CD4-positive, alpha-beta T cell treated with Interleukin-17A for 4 hours (primary cell): ENCODE results near the gene LRRC4C.

Experiments used
- DNase-seq: peaks from one replicate; pipeline ENCODE4 v3.0.0-alpha.2; 2020; ENCODE audit warnings: mixed read lengths

LRRC4C gene

DNA sequence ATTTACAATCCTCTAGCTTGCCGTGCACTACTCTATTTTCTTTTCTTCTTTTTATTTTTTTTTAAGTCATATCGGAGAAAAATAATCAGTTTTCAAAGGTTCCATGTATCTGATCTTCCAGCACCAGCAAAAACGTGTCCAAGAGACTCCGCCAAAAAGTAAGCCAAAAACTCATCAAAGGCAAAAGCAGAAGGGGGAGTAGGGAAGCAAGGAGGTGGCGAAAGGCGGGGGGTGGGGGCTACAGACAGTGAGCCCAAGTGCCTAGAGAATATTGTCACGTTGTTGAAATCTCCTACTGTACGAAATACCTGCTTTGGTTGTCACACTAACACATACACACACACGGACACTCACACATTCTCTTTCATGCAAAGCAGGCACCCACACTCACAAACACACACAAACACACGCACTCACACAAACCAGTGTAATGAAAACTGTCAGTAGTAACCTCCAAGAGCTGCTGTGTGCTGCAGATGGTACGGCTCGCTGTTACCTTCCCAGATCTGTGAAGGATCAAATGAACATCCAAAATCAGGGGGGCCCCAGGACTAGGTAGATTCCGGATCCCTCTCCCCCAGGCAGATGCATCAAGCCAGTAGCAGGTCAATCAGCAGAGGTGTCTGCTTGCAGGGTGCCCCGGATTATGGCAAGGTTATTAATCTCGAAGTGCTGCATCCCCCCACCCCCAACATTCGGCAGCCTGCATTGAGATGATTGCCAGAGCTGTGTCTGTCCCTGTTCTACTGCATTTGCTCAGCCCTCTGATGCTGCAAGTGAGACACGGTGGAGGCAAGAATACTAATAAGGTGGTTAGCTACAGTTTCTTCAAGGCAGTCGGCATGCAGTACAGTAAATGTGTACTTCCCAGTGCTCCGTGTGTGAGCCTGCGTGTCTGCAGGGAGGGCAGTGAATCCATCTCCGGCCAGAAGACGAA lies at the start of gene LRRC4C:
TSS of gene LRRC4C (minus strand) at position 188 of the 937 bp plus-strand sequence.
- no peak for DNase-seq

DNA sequence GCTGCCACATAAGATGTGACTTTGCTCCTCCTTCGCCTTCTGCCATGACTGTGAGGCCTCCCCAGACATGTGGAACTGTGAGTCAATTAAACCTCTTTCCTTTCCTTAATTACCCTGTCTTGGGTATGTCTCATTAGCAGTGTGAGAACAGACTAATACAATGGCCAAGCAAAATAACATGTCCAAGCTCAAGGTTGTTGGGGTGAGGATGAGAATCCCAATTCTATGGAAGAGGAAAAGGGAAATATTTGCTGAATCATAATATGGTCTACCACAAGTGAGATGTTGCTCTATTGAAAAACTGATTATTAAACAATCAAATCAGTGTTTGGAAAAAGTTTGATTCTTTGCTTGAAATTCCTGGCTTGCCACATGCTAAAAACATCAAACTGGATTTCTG lies 48.7 kb upstream of the LRRC4C start:
- no peak for DNase-seq

DNA sequence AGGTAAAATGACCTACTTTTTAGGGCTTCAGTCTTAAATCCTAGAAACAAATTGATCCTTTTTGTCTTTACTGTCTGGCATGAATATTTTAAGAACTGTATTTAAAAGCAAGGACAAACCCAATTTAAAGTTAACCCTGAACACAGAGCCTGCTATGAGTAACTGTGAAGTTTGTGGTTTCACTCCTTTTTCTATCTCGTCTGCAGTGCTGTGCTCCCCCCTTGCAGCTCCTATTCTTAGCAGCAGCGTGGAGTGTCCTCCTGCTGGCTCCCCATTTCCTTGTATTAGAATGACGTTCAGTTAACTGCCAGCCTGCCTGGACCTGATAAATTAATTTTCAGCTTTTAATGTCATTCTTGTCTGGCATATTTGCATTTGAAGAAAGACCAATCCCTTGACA lies 40.0 kb upstream of the LRRC4C start:
- DNase-seq: no peak

DNA sequence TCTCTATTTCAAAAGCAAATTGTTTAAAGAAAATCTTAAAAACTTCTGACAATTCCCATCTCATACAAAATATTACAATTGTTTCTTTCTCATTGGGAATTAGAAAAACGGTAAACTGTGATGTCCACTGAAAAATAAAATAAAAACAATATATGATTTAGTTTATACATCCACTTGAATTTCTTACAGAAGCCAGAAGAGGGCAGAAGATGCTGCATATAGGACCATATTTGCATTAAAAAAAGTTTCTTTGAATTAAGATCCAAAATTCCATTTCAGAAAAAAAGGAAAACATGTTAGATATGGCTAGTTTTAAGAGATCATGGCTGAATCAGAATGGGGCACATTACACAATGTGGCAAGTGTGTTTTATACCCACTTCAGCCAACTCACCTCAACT lies 39.3 kb upstream of the LRRC4C start:
- no peak for DNase-seq

DNA sequence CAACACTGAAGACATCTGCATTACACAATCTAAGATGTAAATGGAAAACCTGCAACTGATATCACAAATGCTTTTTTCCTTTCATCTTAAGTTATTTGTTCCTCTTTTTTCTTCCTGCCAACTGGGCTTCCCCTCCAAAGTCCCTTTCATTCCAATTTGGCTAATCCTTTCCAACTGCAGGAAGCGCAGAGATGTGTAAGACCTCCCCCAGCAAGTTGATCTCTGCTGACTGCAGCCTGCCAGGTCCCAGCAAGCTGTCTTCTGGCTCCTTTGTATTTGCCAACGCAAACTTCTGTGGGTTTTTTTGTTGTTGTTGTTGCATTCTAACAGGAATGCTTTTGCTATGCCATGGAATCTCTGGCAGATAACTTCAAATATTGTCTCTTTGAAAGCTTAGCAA lies 38.5 kb upstream of the LRRC4C start:
- no peak for DNase-seq

DNA sequence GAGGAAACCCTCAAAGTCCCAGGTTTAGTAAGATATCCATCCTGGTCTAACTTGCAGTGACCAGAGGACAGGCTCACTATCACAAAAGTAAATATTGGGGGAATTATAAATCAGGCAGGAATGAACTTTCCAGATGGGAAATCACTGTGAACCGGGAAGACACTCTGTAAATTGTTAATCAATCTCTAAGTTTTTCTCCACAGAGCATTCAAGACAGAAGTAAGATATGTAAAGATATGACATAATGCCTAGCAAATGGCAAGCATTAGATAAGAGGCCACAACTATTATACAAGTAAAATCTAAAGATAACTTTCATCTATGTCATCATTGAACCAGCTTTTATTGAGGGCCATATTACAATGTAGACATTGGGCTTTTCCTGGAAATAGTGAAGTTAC lies 35.3 kb upstream of the LRRC4C start:
- no peak for DNase-seq

DNA sequence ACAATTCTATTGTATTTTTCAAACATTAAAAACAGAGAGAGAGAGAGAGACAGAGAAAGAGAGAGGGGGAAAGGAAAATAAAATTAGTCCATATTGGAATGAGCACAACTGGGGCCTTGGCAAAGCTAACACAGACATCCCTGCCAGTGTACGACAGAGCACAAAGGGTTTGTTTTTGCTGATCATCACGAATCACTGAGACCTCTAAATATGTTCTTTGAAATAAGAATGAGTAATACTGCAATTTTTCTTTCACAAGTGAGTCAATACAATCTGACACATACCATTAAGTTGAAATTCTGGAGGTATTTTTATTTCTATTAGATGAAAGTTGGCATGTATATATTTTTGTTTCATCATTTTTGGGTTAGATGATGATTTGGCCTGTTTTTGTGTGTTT lies 27.0 kb upstream of the LRRC4C start:
- no peak for DNase-seq

DNA sequence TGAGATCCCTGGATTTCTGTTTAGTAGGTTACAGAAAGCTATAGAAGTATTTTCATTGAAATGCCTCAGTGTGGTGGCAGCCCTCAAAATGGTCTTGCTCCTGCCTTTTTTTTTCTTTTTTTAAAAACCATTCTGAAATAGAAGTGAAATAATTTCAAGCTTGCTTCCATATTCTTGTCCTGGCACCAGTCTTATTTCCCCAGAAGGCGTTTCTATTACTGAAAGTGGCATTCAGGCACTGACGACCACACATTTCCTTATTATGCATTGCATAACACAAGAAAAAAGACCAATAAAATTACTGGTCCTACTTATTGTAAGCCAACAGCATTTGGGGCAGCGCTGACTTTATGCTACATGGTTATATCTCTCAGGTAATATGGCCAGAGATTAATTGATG lies 24.5 kb upstream of the LRRC4C start:
- no peak for DNase-seq

DNA sequence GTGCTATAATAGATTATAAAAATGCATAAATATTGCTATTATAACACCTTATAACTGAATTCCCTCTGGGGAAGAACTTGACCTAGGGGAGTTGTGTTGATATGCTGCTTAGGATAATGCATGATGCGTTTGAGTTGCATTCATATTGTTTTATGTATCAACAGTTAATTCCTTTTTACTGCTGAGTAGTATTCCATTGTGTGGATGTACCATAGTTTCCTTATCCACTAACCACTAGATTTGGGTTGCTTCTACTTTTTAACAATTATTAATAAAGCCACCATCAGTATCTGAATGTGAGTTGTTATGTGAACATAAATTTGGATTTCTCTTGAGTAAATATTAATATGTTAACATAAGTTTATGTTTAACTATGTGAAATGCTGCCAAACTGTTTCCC lies 19.7 kb upstream of the LRRC4C start:
- no peak for DNase-seq

DNA sequence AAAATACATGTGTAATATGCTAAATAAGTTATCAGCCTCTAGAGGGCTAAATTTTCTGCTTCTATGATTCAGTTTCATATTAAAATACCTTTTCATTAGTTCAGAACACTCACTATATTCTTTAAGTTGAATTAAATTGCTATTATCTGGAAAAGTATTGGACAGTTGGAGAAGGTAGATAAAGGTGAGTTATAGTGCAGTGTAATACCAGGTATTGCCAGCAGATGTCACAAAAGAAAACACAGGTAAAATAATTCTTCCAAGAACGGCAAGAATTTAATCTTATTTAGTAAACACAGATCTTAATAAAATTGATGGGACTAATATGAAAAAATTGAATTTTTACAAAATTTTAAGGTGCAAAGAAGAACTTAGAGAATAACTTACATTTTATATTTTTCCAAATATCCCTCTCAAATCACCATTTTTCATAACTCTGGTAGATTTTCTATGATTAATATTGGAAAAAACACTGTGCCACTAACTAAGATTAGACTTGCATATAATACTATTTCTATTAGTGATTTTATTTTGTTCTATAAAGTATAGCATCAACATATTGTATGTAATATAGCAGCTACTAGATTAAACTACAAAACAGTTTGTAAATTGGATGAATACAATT lies 1.7 kb upstream of the LRRC4C start:
- DNase-seq: no peak

DNA sequence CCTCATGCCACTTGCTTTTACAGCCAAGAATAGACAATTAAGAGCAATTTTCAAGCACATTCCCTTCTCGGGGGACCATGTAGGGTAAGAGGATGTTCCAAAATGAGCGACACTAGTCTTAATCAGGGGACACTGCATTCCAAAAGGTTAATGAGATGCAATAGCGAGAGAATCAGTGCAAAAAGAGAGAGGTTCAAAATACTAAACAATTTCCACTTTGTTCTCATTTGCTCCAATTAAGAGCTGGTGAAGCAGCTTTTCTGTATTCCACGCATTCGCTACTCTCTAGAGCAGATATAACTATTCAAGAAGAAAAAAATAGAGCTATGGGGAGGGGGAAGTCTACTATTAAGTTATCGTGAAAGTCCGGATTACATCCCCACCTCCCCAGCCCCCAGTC lies 811 bp downstream of the LRRC4C start:
- DNase-seq: no peak

DNA sequence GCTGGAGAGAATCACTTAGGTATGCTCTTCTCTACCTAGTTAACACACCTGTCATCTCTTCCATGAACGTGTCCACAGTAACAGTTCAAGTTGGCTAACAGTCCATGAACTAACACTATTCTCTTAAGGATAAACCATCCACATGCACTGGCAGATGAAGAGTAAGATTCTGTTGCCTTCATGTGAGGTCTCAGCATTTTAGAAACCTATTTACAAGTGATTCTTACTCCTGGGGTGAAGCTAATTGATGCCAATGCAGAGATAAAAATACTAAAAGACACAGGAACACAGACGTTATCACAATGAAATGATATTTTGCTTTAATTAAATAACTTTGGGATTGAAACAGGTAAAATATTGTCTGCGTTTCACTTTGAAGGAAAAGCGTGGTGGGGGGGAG lies 1.3 kb downstream of the LRRC4C start:
- DNase-seq: no peak

DNA sequence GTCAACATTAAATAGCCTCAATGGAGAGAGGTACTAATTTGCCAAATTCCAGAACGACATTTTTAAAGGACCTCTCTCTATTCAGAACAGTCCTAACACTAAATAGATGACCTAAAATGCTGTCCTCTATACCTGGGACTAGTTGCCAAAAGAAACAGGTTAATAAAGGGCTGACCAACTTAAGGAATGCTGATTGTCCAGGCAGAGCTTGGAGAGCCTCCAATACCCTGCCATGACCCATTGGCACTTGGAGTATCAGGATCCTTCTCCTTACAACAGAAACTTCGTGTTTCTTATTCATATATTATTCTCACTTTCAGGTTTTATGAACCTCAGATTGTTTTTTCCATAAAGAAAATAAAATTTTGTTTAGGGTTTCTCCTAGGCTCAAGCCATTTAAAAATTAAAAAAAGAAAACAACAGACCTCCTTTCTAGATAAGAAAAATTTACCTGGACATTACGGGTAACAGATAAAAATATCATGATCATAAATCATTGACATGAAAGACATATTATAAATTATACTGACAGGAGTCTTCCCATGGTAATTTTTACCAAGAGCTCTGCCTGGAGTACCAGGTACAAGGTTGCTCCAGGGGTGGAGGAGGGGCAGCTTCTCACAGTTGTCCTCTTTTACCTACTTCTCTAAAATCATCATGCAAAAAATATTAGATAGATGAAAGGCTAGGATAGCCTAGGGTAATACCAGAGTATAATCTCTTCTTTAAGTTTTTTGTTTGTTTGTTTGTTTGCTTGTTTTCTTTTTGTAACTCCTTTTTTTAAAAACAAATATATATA lies 2.0 kb downstream of the LRRC4C start:
- no peak for DNase-seq

DNA sequence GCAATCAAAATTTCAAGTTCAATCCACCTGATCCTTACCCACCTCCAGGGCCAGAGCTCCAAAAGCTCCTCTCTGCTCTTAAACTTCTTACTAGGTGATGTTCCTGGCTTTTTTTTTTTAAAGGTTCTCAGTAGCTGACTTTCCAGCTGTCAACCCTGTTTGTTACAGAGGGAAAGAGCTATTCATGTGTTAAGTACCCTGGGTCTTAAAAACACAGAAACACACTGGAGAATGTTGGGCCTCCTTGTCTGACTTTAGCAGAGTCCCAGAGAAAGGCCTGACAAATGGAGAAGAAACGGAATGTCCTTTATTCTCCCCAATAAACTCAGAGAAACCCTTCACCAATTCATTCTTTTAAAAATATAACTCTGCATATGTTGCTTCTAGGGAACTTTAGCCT lies 3.2 kb downstream of the LRRC4C start:
- DNase-seq: no peak

DNA sequence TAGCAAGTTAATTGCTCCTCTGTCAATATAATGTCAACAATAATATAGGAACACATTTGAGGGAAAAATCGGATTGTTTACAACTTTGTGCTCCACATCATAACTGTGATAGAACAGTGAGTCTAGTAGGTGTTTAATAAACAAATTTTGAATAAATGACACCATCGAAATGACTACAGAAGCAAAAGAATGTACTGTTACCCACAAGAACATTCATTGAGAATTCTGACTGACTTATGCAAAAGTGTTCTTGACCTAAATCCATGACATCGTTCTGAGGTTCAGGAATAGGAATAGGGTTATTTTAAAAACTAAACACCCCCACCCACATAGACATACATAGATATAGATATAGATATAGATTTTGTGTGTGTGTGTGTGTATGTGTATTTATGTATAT lies 8.4 kb downstream of the LRRC4C start:
- DNase-seq: no peak

DNA sequence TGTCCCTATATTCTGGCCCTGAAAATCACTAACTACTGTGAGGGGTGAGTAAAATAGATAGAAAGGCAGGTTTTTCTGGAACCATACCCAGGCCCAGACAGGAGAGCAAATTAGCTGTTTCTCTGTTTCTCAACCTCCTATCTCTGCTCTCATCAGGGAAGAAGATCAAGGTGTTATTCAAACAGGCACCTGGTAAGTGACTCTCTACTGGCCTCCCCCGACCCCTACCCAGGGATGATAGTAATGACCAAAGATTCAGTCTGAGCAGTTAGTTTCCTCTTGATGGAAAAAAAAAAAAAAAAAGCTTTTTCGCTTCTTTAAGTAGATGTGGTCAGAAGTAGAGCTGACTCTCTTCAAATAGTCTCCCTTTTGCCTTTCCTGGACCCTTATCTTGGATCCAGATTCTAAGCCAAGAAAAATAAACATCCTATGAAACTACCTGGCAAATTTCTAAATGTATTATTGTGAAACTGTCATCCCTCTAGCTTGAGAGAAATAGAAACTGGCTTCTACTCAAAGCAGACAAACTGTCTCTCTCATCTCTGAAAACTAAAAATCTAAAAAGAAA lies 9.9 kb downstream of the LRRC4C start:
- no peak for DNase-seq

DNA sequence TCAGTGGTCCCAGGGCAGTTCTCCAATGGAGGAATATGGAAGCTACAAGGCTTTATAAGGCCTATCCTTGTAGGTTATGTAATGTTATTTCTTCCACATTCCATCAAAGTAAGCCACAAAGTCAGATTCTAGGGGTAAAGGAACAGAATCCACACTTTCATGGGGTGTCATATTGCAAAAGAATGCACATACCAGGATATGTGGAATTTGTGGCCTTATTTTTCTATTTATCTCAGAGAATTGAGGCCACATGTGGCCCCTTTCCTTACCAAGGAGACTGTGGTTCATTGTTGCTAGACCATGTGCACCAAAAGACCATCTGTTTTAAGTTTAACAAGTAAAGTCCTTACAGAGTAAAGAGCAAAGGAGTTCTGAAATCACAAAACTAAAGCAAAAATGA lies 12.9 kb downstream of the LRRC4C start:
- no peak for DNase-seq

DNA sequence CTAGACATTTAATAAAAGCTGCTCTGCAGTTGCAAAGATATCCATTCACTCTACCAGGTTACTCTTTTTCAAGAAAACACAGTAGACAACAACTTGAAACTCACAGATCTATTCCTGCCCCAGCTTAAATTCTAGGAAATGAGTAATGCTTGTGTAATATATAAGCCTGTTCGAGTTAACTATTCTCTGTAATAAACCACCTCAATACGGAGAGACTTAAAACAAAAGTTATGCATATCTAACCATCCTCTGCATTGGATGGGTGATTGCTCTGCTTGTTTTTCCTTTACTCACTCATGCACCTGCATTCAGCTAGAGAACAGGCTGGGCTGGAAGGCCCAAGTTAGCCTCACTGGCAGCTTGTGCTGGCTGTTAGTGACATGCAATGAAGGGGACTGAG lies 13.3 kb downstream of the LRRC4C start:
- no peak for DNase-seq

DNA sequence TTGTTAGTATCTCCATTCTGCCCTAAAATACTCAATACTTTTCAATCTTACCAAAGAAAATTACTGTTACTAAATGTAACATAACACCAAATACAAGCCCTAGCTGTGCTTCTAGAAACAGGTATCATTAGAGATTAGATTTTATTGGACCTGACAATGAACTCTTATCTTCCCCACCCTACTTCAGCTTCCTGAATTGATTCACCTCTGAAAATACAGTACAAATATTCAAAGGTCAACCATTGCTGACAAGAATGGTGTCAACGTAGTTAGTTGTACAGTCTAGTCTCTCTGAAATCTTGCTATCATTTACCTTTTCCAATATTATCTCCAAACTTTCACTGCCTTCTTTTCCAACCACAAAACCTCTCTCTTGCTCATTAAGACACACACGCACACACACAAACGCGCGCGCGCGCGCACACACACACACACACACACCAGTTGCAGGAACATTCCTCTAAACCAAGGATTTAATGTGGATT lies 22.4 kb downstream of the LRRC4C start:
- DNase-seq: no peak

DNA sequence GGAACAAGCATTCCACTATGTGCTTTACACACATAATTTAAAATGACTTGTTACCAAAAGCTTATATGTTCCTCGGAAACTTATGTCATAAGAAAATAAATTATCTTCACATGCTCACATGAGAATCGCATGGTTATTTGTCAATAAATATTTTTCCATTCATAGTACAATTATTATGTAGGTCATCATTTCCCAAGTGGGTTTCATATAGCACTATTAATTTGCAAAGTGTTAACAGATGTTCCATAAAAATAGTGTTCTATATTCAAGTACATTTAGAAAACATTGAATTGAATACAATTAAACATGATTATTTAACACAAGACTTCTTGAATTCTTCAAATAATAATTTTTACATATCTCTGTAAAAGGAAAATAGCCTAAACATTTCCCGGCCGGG lies 23.9 kb downstream of the LRRC4C start:
- no peak for DNase-seq

DNA sequence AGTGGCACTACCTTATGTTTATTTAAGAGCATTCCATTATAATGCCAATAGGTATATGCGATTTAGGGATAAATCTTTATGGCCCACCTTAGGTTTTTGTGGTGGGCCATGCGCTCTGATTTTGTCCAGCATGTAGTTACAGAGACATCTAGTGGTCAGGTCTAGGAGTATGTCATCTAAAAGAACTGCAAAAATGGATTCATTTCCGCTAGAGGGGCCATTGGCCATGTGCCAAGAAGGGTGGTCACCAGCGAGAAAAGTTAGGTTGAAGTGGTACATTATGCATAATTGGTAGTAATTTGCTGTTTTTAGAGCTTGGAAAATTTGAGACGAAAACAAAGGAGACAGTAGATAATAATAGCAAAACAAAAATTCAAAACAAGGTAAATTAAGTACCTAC lies 27.7 kb downstream of the LRRC4C start:
- DNase-seq: no peak

DNA sequence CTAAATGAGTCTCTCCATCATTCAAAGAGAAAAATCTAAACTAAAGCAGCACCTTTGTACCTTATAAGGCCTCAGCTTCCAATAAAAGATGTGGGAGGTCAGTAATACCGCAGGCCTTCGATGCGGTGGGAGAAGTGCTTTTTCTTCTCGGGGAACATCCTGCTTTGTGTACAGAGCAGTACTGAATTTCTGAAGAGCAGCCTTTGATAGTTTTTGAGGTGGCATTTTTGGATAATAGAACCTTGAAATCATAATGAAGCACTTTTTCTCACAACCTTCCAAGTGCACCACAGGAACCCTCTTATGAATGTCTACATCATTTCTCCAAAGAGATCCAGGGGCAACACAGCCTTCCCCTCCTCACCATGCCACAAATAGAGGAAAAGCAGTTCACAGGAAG lies 39.6 kb downstream of the LRRC4C start:
- DNase-seq: no peak

DNA sequence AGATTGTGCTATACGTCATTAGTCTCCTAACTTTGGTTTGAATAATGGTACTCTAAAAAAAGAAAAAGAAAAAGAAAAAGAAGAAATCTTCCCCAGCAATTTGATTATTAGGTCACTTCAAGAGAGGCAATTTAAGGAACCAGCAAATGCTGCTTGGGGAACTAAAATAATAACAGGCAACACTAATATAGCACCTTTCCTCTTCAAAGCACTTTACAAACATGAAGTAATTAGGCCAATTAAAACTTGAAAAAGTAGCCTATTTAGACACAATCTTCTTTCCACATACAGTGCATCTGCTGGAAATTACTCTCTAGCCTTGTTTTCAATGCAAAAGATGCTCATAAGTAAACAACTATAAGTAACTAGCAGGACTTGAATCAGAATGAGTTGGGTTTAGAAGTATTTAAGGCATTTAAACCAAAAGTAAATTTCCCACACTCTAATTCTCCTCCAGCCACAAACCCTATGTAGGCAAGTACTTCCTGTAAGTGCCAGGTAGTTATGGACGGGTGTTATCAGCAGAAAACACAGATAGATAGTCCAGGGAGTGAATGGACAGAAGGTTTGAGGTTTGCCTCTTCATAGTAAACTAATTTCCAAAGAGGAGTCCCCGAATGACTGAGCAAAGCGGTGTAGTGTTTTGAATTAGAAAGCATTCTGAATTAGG lies 44.5 kb downstream of the LRRC4C start:
- no peak for DNase-seq
